HepG2 (cell line): ENCODE results near the gene IL27RA. TPM values are rescaled to one million over a fixed set of nuclear protein-coding genes. Genes with fewer than 3 reads are reported as not detected.

ENCODE experiments used
- ATAC-seq: fragments of 200-7000 bp; cut with Tn5 transposase; 3 replicates; pipeline ENCODE4 v1.9.1; 2020; ENCODE audit warnings: mild to moderate bottlenecking, moderate library complexity
- BruUV-seq: library from RNA; stranded (reverse); fragments of 400-500 nt; replicated peaks from 2 replicates; lab custom pipeline; 2021; lab: Mats Ljungman, UMichigan
- CTCF ChIA-PET: fragments of 300-600 bp; formaldehyde crosslinking; extraction: SDS; loops from one replicate; lab custom pipeline; 2021; ENCODE audit warnings: low total read pairs, inconsistent platforms, low intra/inter-chr PET ratio; lab: Yijun Ruan, JAX
- POLR2A ChIA-PET: fragments of 350-600 bp; sonication (Branson Sonifier 250); formaldehyde crosslinking; loops from one replicate; lab custom pipeline; 2020; ENCODE audit warnings: antibody characterized with exemption, inconsistent platforms; lab: Yijun Ruan, JAX
- DNase-seq: peaks from one replicate; pipeline ENCODE4 v3.0.0-alpha.2; 2015; ENCODE audit warnings: low spot score
- FAIRE-seq: peaks from 3 replicates; lab custom pipeline; 2011; peaks lifted over from hg19 to GRCh38; lab: Jason Lieb, UNC
- H2AFZ ChIP-seq: one replicate; pipeline ENCODE4 v1.6.1; 2011; ENCODE audit warnings: low read length, inconsistent platforms
- H3K27ac ChIP-seq: fragments of 300-600 bp; 3 replicates; pipeline ENCODE4 v1.8.0; 2011; ENCODE audit warnings: mixed run types, mild to moderate bottlenecking, mixed read lengths, low read length, inconsistent platforms; ENCODE audit not compliant: insufficient read depth; ENCODE audit errors: extremely low read length
- H3K27me3 ChIP-seq, 2 experiments: fragments of 200-600 bp in 1 of 2; 2 replicates in 1 of 2; 3 replicates in 1 of 2; pipeline versions ENCODE4 v1.6.0 to v1.8.0; 2011; ENCODE audit warnings: low read length in 2 of 2, mild to moderate bottlenecking in 2 of 2, moderate library complexity in 2 of 2, inconsistent platforms in 1 of 2; ENCODE audit not compliant: insufficient read depth in 2 of 2, control insufficient read depth in 1 of 2
- H3K36me3 ChIP-seq, 2 experiments: fragments of 200-600 bp in 1 of 2; replicated peaks in 1 of 2; 2 replicates in 1 of 2; 3 replicates in 1 of 2; pipeline versions ENCODE4 v1.5.1 to v1.8.0; 2011; ENCODE audit warnings: low read length in 2 of 2, inconsistent platforms in 1 of 2; ENCODE audit not compliant: insufficient read depth in 2 of 2, control insufficient read depth in 1 of 2
- H3K4me1 ChIP-seq: 2 replicates; pipeline ENCODE4 v1.5.1; 2012; ENCODE audit warnings: low read length, inconsistent platforms; ENCODE audit not compliant: insufficient read depth
- H3K4me2 ChIP-seq: 2 replicates; pipeline ENCODE4 v1.6.0; 2011; ENCODE audit warnings: low read depth, low read length, inconsistent platforms
- H3K4me3 ChIP-seq, 3 experiments: fragments of 200-600 bp in 1 of 3; sonication (generic), shearing (Covaris generic) in 1 of 3; replicated peaks in 1 of 3; 2 replicates each; pipeline ENCODE4 v1.5.1; 2011 to 2016; ENCODE audit warnings: low read length in 3 of 3, inconsistent platforms in 2 of 3, low read depth in 2 of 3, mild to moderate bottlenecking in 2 of 3, control low read depth in 1 of 3, mixed read lengths in 1 of 3; ENCODE audit not compliant: insufficient read depth in 1 of 3
- H3K79me2 ChIP-seq: one replicate; pipeline ENCODE4 v1.6.1; 2011; ENCODE audit warnings: low read length, inconsistent platforms; ENCODE audit not compliant: insufficient read depth
- H3K9ac ChIP-seq: 2 replicates; pipeline ENCODE4 v1.6.0; 2011; ENCODE audit warnings: mild to moderate bottlenecking, low read depth, low read length, inconsistent platforms; ENCODE audit not compliant: insufficient read depth
- H3K9me3 ChIP-seq: 2 replicates; pipeline ENCODE4 v1.5.1; 2012; ENCODE audit warnings: mild to moderate bottlenecking, low read length
- H4K20me1 ChIP-seq: 2 replicates; pipeline ENCODE4 v1.6.0; 2011; ENCODE audit warnings: inconsistent platforms, mild to moderate bottlenecking, low read length, moderate library complexity; ENCODE audit not compliant: insufficient read depth
- MED13 ChIP-seq: sonication (generic); formaldehyde crosslinking; IDR thresholded peaks from 2 replicates; pipeline ENCODE4 v1.5.0; 2020; ENCODE audit warnings: missing genetic modification reagents
- NR2F1 ChIP-seq, 2 experiments: fragments of 450-650 bp in 1 of 2; formaldehyde crosslinking in 1 of 2; IDR thresholded peaks; 2 replicates each; pipeline versions ENCODE4 v1.5.0 to v1.6.1; 2016 to 2020; ENCODE audit warnings: mild to moderate bottlenecking in 1 of 2, missing compliant biosample characterization in 1 of 2, missing genetic modification reagents in 1 of 2, moderate library complexity in 1 of 2
- POLR2G ChIP-seq: fragments of 200-400 bp; formaldehyde crosslinking; IDR thresholded peaks from 2 replicates; pipeline ENCODE4 v1.6.1; 2018; ENCODE audit warnings: mild to moderate bottlenecking, low read depth, low read length, moderate library complexity
- SMC3 ChIP-seq: IDR thresholded peaks from 2 replicates; pipeline ENCODE4 v1.6.1; 2011; ENCODE audit warnings: low read length, improper control_type of control experiment
- TOE1 ChIP-seq: sonication (generic); formaldehyde crosslinking; IDR thresholded peaks from 2 replicates; pipeline ENCODE4 v1.4.0; 2020; ENCODE audit warnings: mild to moderate bottlenecking, missing genetic modification reagents
- ZFP90 ChIP-seq: sonication (generic); formaldehyde crosslinking; IDR thresholded peaks from 2 replicates; pipeline ENCODE4 v1.8.0; 2022; ENCODE audit warnings: missing genetic modification reagents, mild to moderate bottlenecking, inconsistent platforms, borderline replicate concordance
- ZNF160 ChIP-seq: sonication (generic); formaldehyde crosslinking; IDR thresholded peaks from 2 replicates; pipeline ENCODE4 v1.8.0; 2022; ENCODE audit warnings: mild to moderate bottlenecking, inconsistent platforms, missing genetic modification reagents
- ZNF256 ChIP-seq: sonication (generic); formaldehyde crosslinking; conservative IDR thresholded peaks from 2 replicates; pipeline ENCODE4 v1.4.0; 2020; ENCODE audit warnings: missing genetic modification reagents
- ZNF550 ChIP-seq: sonication (generic); formaldehyde crosslinking; IDR thresholded peaks from 2 replicates; pipeline ENCODE4 v1.4.0; 2020; ENCODE audit warnings: mild to moderate bottlenecking, missing genetic modification reagents, borderline replicate concordance
- ZNF557 ChIP-seq: sonication (generic); formaldehyde crosslinking; IDR thresholded peaks from 2 replicates; pipeline ENCODE4 v1.4.0; 2020; ENCODE audit warnings: missing genetic modification reagents
- ZSCAN29 ChIP-seq: sonication (generic); formaldehyde crosslinking; conservative IDR thresholded peaks from 2 replicates; pipeline ENCODE4 v1.4.0; 2020; ENCODE audit warnings: mild to moderate bottlenecking, missing genetic modification reagents
- WGBS: methylation state at CpG from one replicate; pipeline ENCODE4 v1.1.6; 2017; ENCODE audit warnings: low lambda C conversion rate; 5-methylcytosine and 5-hydroxymethylcytosine counted together
- in situ Hi-C: cut with HindIII; loops from 2 replicates; pipeline ENCODE4 v1.10.0; 2017; ENCODE audit warnings: low pct_unique_long_range_greater_than_20kb; ENCODE audit not compliant: extremely low pct_ligation_motif_present
- intact Hi-C: fragments of 100-400 bp; cut with micrococcal nuclease; formaldehyde crosslinking; loops from one replicate; pipeline ENCODE4 v1.10.0; 2022; ENCODE audit not compliant: unreplicated experiment
- polyA plus RNA-seq, 8 experiments: library from polyadenylated mRNA; depleted of rRNA in 3 of 8; stranded (reverse) in 7 of 8; unstranded in 1 of 8; fragments of >200 nt; fragmentation: Illumina TruSeq in 4 of 8; extraction: Trizol in 4 of 8; gene quantifications; 2 replicates each; pipeline versions ENCODE4 v1.2.1 to v1.2.3, GENCODE V29; 2011 to 2016; ENCODE audit warnings: low read depth in 4 of 8, missing spikeins in 1 of 8, mixed read lengths in 1 of 8; ENCODE audit not compliant: insufficient read depth in 1 of 8
- total RNA-seq, 5 experiments: library from RNA; depleted of rRNA; stranded (reverse); fragments of >200 nt; fragmentation: Illumina TruSeq; extraction: Trizol; gene quantifications; 2 replicates each; pipeline ENCODE4 v1.2.3, GENCODE V29; 2016; ENCODE audit warnings: low read depth in 1 of 5
- TF ChIP-seq, protein P1 (sequence below), 2 experiments: sonication (generic) in 1 of 2; formaldehyde crosslinking in 1 of 2; IDR thresholded peaks; 2 replicates each; pipeline versions ENCODE4 v1.5.1 to v1.6.1; 2011 to 2020; ENCODE audit warnings: borderline replicate concordance in 1 of 2, low read depth in 1 of 2, low read length in 1 of 2, mild to moderate bottlenecking in 1 of 2, missing genetic modification reagents in 1 of 2, moderate library complexity in 1 of 2
- TF ChIP-seq, protein P2 (sequence below): sonication (generic); formaldehyde crosslinking; IDR thresholded peaks from 2 replicates; pipeline ENCODE4 v1.4.0; 2020; ENCODE audit warnings: missing genetic modification reagents
- TF ChIP-seq, protein P3 (sequence below): sonication (generic); formaldehyde crosslinking; IDR thresholded peaks from 2 replicates; pipeline ENCODE4 v1.4.0; 2020; ENCODE audit warnings: missing genetic modification reagents

Gene IL27RA
- total and polyA plus RNA-seq, 2 of the 13 experiments (the other 11 are each of a cell fraction or from before 2014, with no cell fraction given), result 3.5 to 8.1 TPM

DNA sequence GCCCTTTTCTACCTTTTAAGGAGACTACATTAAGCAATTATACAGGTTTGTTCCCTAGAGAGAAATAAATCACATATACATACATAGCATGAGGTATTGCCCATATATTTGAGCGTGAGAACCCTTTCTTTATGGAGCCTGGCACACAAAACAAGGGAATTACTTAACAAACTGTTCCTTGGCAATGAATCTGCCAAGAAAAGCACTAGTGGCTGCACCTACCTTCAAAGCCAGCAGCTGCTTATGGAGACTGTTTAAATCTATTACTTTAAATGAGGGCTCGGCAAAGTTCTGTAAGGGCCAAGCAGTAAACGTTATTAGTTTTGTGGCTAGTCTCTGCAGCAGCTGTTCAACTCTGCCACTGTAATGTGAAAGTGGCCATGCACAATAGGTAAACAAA is 32.5 kb upstream of the IL27RA start:
- H3K36me3 ChIP-seq, result peaks cover 5 to 13% of the 10 kb centered on the region in 2 experiments; a peak in 4 of 5 replicates
- intact Hi-C loops (no loop called here), in situ Hi-C loops (no loop called here)
- FAIRE-seq (no peak), DNase-seq (no peak), ATAC-seq (no peak)
- TF ChIP-seq ZFP90 (peak; percentile 100), MED13 (no peak), POLR2G (no peak)
- H3K9ac ChIP-seq, result no peak overlapping the region
- 100% methylated on average over 3 of the region's 3 CpGs for WGBS
- no peak overlapping the region for H2AFZ ChIP-seq
- BruUV-seq, result no TSS peak
- peaks cover under 1% of the 10 kb centered on the region; the same call in 1 of the 2 replicates for H3K4me1 ChIP-seq
- H3K4me2 ChIP-seq, result no peak overlapping the region
- H3K27me3 ChIP-seq, result no peaks in the 10 kb centered on the region
- CTCF ChIA-PET, result no interaction called here
- POLR2A ChIA-PET, result no interaction called here
- H3K4me3 ChIP-seq, result no peak overlapping the region
- no peaks in the 10 kb centered on the region; the same call in 1 of the 2 replicates for H4K20me1 ChIP-seq
- H3K79me2 ChIP-seq, result peaks cover 5% of the 10 kb centered on the region
- no peak overlapping the region for H3K27ac ChIP-seq
- H3K9me3 ChIP-seq, result no peaks in the 10 kb centered on the region

DNA sequence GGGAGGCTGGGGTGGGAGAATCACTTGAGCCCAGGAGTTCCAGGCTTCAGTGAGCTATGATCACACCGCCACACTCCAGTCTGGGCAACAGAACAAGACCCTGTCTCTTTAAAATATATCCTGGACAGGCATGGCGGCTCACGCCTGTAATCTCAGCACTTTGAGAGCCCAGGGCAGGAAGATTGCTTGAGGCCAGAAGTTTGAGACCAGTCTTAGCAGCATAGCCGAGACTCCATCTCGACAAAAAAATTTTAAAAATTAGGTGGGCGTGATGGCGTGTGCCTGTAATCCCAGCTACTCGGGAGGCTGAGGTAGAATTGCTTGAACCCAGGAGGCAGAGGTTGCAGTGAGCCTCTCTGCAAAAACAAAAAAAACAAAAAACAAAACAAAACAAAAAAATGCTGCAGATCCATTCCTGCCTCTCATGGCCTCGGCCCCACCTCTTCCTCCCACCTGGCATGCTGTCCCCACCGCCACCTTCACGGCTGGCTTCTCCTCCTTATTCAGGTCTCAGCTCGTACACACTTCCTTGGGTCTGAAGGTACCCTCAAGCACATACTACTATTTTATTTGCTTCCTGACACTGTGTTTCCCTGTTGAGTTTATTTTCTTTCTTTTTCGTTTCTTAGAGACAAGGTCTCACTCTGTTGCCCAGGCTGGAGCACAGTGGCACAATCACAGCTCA is 30.7 kb upstream of the IL27RA start:
- Histone ChIP-seq H3K36me3 (peaks cover 2 to 7% of the 10 kb centered on the region in 2 experiments; a peak in 2 of 5 replicates), H3K9me3 (no peaks in the 10 kb centered on the region), H3K9ac (no peak overlapping the region), H3K4me2 (no peak overlapping the region), H3K4me3 (no peak overlapping the region), H3K27me3 (no peaks in the 10 kb centered on the region), H4K20me1 (no peaks in the 10 kb centered on the region; the same call in 1 of the 2 replicates), H3K27ac (no peak overlapping the region), H3K79me2 (peaks cover 5% of the 10 kb centered on the region), H2AFZ (no peak overlapping the region), H3K4me1 (peaks cover 15% of the 10 kb centered on the region)
- in situ Hi-C loops (no loop called here), intact Hi-C loops (no loop called here)
- ATAC-seq, result no peak
- ChIA-PET CTCF (no interaction called here), POLR2A (no interaction called here)
- FAIRE-seq, result no peak
- WGBS, result 95% methylated on average over 12 of the region's 13 CpGs
- BruUV-seq, result no TSS peak
- no peak for DNase-seq
- TF ChIP-seq, protein P1, sequence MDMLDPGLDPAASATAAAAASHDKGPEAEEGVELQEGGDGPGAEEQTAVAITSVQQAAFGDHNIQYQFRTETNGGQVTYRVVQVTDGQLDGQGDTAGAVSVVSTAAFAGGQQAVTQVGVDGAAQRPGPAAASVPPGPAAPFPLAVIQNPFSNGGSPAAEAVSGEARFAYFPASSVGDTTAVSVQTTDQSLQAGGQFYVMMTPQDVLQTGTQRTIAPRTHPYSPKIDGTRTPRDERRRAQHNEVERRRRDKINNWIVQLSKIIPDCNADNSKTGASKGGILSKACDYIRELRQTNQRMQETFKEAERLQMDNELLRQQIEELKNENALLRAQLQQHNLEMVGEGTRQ (IDR thresholded peaks at IDR 0.05; ENCODE audit: low read depth, low read length), result no peak
- TF ChIP-seq, protein P1 (CRISPR knock-in tag; IDR thresholded peaks at IDR 0.05; ENCODE audit: borderline replicate concordance), result no peak
- TF ChIP-seq NR2F1 (CRISPR knock-in tag; IDR thresholded peaks at IDR 0.05) (no peak), ZNF550 (no peak), ZSCAN29 (no peak), SMC3 (no peak), ZNF256 (no peak), ZNF557 (CRISPR knock-in tag) (no peak), ZNF160 (no peak), TOE1 (CRISPR knock-in tag) (no peak)
- TF ChIP-seq, protein P2, sequence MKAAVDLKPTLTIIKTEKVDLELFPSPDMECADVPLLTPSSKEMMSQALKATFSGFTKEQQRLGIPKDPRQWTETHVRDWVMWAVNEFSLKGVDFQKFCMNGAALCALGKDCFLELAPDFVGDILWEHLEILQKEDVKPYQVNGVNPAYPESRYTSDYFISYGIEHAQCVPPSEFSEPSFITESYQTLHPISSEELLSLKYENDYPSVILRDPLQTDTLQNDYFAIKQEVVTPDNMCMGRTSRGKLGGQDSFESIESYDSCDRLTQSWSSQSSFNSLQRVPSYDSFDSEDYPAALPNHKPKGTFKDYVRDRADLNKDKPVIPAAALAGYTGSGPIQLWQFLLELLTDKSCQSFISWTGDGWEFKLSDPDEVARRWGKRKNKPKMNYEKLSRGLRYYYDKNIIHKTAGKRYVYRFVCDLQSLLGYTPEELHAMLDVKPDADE (CRISPR knock-in tag), result no peak
- TF ChIP-seq, protein P3, sequence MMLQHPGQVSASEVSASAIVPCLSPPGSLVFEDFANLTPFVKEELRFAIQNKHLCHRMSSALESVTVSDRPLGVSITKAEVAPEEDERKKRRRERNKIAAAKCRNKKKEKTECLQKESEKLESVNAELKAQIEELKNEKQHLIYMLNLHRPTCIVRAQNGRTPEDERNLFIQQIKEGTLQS (CRISPR knock-in tag), result no peak
